Peyer's patch (tissue), 4 donors: ENCODE results near the gene DDX46. TPM values are rescaled to one million over a fixed set of nuclear protein-coding genes. Genes with fewer than 3 reads are reported as not detected.
A peak's percentile ranks its signal among the peaks of the same experiment; 100 is the strongest.
"Not testable (repeated sequence)": the region's sequence is repeated elsewhere in the genome, so short reads cannot be mapped to it uniquely, and the experiment has no call there.

Source experiments
- DNase-seq, 3 donors: peaks; one replicate each; pipeline ENCODE4 v3.0.0-alpha.2; 2017 to 2019
- H3K27ac ChIP-seq, 4 donors: fragments of 200-600 bp; sonication (generic); one replicate each; pipeline ENCODE4 v1.5.1; 2016 to 2019
- H3K27me3 ChIP-seq, 2 donors: fragments of 200-600 bp; sonication (generic); one replicate each; pipeline ENCODE4 v1.5.1; 2019
- H3K36me3 ChIP-seq, 3 donors: fragments of 200-600 bp; sonication (generic); one replicate each; pipeline ENCODE4 v1.5.1; 2016 to 2019
- H3K4me1 ChIP-seq, 4 donors: fragments of 200-600 bp; sonication (generic); one replicate each; pipeline ENCODE4 v1.5.1; 2016 to 2019
- H3K4me3 ChIP-seq, 4 donors: fragments of 200-600 bp; sonication (generic); 1 replicate in 3 of 4; 2 replicates in 1 of 4; pipeline ENCODE4 v1.5.1; 2016 to 2019; ENCODE audit warnings: mild to moderate bottlenecking in 1 of 4
- H3K9me3 ChIP-seq, 4 donors: fragments of 200-600 bp; sonication (generic); one replicate each; pipeline ENCODE4 v1.5.1; 2016 to 2019; ENCODE audit warnings: mild to moderate bottlenecking in 1 of 4
- POLR2A ChIP-seq, 2 donors: fragments of 450-650 bp; IDR thresholded peaks; one replicate each; pipeline ENCODE4 v1.5.1; 2017; ENCODE audit warnings: antibody characterized with exemption in 2 of 2, mild to moderate bottlenecking in 2 of 2, moderate library complexity in 2 of 2
- total RNA-seq, 4 donors: library from RNA; depleted of rRNA; stranded (reverse); fragments of >200 nt; gene quantifications; one replicate each; pipeline ENCODE4 v1.1.0, GENCODE V29; 2016
- TF ChIP-seq, protein P1 (sequence below), 6 experiments: fragments of 450-650 bp in 4 of 6; fragments of 200-600 bp in 2 of 6; sonication (generic) in 1 of 6; IDR thresholded peaks; one replicate each; pipeline ENCODE4 v1.5.1; 2017 to 2019; ENCODE audit warnings: antibody characterized with exemption in 6 of 6, mild to moderate bottlenecking in 3 of 6, moderate library complexity in 1 of 6

DDX46 gene
- total RNA-seq, 4 donors from 2014 or later, result 27.0 to 59.4 (median 41.8) TPM

DNA sequence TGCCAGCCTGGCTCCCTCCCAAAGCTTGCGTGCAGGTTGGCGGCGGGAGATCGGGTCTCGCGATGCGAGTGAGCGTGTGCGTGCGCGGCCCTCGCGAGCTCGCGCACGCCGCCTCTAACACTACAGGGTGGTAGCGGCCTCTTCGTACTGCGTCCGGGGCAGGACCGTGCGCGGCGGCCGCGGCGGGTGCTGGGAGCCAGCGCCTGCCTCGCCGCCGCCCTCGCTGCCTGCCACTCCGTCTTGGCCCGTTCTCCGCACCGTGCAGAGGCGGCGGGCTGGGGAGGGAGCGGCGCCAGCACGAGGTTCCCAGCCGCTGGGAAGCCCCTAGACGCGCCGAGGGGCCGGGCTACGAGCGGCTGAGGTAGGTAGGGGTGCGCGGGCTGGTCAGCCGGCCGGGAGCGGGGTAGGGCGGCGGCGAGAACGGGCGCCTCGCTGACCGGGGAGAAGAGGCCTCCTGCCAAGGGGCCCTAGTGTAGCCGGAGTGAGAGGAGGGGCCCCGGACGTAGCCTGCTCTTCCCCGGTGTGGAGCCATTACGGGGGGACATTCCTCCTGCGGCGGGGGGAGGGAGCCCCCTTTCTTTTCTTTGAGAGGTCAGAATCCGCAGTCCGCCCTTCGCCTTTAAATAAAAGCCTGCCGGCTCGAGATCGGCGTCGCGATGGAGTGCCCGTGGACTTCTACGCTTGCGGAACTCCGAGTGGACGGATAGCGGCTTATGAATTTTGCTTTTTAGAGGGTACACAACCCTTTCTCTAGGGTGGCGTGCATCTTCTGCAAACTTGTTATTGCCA lies 87.5 kb downstream of the DDX46 start, which contains the start of gene C5orf24:
TSS of gene C5orf24 (plus strand) at position 117 of the 789 bp plus-strand sequence. CDS start 8,933 bp downstream, outside the sequence.
- Histone ChIP-seq H3K4me1 (peaks cover 0 to 40% (median 7%) of the 10 kb centered on the region in 4 donors), H3K4me3 (peak within 1 kb of the TSS; percentile 89 to 93 (median 92)), H3K27ac (peak within 1 kb of the TSS; percentile 94 to 99 (median 97)), H3K27me3 (no peaks in the 10 kb centered on the region), H3K9me3 (no peaks in the 10 kb centered on the region), H3K36me3 (peaks cover 0 to 16% (median 0%) of the 10 kb centered on the region in 3 donors)
- peak; percentile 88 to 97 (median 95) for DNase-seq
- TF ChIP-seq POLR2A (IDR thresholded peaks at IDR 0.05), result peak; percentile 97 to 98
- TF ChIP-seq, protein P1, sequence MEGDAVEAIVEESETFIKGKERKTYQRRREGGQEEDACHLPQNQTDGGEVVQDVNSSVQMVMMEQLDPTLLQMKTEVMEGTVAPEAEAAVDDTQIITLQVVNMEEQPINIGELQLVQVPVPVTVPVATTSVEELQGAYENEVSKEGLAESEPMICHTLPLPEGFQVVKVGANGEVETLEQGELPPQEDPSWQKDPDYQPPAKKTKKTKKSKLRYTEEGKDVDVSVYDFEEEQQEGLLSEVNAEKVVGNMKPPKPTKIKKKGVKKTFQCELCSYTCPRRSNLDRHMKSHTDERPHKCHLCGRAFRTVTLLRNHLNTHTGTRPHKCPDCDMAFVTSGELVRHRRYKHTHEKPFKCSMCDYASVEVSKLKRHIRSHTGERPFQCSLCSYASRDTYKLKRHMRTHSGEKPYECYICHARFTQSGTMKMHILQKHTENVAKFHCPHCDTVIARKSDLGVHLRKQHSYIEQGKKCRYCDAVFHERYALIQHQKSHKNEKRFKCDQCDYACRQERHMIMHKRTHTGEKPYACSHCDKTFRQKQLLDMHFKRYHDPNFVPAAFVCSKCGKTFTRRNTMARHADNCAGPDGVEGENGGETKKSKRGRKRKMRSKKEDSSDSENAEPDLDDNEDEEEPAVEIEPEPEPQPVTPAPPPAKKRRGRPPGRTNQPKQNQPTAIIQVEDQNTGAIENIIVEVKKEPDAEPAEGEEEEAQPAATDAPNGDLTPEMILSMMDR (IDR thresholded peaks at IDR 0.05), result no peak

DNA sequence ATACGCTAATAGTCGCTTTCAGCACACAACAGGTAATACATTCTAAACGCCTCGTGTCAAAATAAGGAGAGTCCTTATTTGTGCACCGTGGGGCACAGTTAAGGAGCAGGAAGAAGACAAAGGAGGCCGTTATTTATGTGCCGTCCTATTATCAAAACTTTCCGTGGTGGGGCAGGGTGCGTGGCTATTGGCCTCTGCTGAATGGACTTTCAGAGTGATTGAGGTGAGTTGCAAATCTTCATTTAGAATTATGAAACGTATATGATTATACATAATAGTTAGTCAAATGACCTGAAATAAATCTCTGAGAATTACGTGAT lies 88.0 kb downstream of the DDX46 start:
- DNase-seq, result no peak
- peak overlapping the region; percentile 94 to 99 (median 97) for H3K27ac ChIP-seq
- no peak for TF ChIP-seq POLR2A (IDR thresholded peaks at IDR 0.05)
- TF ChIP-seq, protein P1 (IDR thresholded peaks at IDR 0.05), result no peak
- peak overlapping the region; percentile 89 to 93 (median 92) for H3K4me3 ChIP-seq
- H3K9me3 ChIP-seq, result no peaks in the 10 kb centered on the region
- peaks cover 0 to 18% (median 0%) of the 10 kb centered on the region in 3 donors for H3K36me3 ChIP-seq
- peaks cover 0 to 40% (median 7%) of the 10 kb centered on the region in 4 donors for H3K4me1 ChIP-seq
- no peaks in the 10 kb centered on the region for H3K27me3 ChIP-seq

DNA sequence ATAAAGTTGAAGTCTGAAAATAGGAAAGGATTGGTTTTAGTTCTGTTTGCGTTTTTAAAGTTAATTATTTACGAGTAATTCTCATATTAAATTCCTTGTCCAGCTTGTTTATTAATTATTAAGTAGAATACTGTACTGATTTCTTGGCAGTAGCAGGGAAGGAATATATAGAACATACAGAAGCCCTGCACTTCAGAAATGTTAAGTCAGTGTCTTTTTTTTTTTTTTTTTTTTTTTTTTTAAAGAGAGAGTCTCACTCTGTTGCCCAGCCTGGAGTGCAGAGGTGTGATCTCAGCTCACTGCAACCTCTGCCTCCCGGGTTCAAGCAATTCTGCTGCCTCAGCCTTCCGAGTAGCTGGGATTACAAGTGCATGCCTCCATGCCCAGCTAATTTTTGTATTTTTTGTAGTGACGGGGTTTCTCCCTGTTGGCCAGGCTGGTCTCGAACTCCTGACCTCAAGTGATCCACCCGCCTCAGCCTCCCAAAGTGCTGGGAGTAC lies 90.9 kb downstream of the DDX46 start:
- H3K4me1 ChIP-seq, result peaks cover 0 to 40% (median 7%) of the 10 kb centered on the region in 4 donors
- not testable (repeated sequence) for DNase-seq

DNA sequence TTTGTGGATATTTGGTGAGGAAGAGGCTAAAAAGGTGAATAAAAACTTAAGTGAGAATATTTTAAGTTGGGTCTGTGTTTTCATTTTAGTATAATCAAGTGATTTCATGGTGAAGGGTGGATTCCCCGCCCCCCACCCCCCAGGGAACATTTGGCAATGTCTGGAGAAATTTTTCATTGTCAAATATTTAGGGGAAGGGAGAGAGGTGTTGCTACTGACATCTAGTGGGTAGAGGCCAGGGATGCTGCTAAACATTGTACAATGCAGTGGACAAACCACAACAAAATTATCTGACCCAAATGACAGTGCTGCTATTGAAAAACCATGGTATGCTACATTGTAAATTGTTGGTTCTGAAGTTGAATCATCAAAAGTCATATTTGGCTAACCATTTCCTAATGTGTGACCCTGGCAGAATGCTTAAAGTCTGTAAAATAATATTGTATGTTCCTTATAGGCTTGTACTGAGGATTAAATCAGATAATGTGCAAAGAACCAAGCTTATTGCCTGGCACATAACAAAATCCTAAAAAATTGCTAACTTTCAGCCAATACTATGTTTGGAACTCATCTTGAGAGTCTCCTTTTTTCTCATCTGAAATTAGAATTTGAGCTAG lies 92.8 kb downstream of the DDX46 start:
- peaks cover 0 to 32% (median 5%) of the 10 kb centered on the region in 4 donors for H3K4me1 ChIP-seq
- no peaks in the 10 kb centered on the region for H3K27me3 ChIP-seq
- H3K36me3 ChIP-seq, result peaks cover 0 to 50% (median 0%) of the 10 kb centered on the region in 3 donors
- no peak for TF ChIP-seq POLR2A (IDR thresholded peaks at IDR 0.05)
- TF ChIP-seq, protein P1 (IDR thresholded peaks at IDR 0.05), result peak in 1 of 6 experiments; percentile 19
- H3K4me3 ChIP-seq, result no peak overlapping the region
- no peak overlapping the region for H3K27ac ChIP-seq
- DNase-seq, result no peak
- no peaks in the 10 kb centered on the region for H3K9me3 ChIP-seq

More for the DNA sequence above, 90.9 kb downstream of the DDX46 start:
- H3K36me3 ChIP-seq, result peaks cover 0 to 33% (median 0%) of the 10 kb centered on the region in 3 donors
- H3K9me3 ChIP-seq, H3K27ac ChIP-seq, H3K4me3 ChIP-seq, H3K27me3 ChIP-seq: not testable (repeated sequence)

DNA sequence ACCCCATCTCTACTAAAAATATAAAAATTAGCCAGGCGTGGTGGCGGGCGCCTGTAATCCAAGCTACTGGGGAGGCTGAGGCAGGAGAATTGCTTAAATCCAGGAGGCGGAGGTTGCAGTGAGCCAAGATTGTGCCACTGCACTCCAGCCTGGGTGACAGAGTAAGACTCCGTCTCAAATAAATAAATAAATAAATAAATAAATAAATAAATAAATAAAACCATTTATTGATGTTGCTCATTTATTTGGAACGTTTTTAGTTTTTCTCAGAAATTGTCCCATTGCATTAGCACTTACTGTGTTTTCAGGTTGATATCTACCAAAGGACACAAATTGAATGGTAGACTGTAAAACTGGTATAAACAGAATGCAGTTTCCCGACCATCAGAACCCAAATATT lies 97.9 kb downstream of the DDX46 start:
- H3K4me3 ChIP-seq, H3K27ac ChIP-seq, H3K27me3 ChIP-seq, H3K9me3 ChIP-seq, H3K4me1 ChIP-seq, DNase-seq: not testable (repeated sequence)
- peaks cover 0 to 70% (median 0%) of the 10 kb centered on the region in 3 donors for H3K36me3 ChIP-seq

DNA sequence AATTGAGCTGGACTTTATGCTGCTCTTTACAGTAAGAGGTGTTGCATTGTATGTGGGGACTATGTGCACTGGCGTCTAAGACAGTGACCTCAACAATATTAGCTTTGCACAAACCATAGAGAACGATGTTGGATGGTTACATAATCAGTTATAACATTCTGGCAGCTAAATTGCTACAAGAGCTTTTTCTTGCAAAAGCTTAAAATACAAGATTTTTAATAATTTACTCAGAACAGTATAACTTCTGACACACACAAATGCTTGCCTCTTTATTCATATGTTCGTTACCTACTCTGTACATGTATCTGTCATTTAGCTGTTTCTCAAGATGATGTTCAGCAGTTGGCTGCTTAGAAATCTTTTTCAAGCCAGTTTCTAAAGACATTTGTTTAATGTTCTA lies 98.8 kb downstream of the DDX46 start:
- TF ChIP-seq, protein P1 (IDR thresholded peaks at IDR 0.05), result no peak
- no peak for TF ChIP-seq POLR2A (IDR thresholded peaks at IDR 0.05)
- no peak overlapping the region for H3K27ac ChIP-seq
- H3K36me3 ChIP-seq, result peaks cover 0 to 60% (median 0%) of the 10 kb centered on the region in 3 donors
- H3K9me3 ChIP-seq, result no peaks in the 10 kb centered on the region
- H3K4me3 ChIP-seq, result no peak overlapping the region
- no peak for DNase-seq
- H3K4me1 ChIP-seq, result no peaks in the 10 kb centered on the region
- no peaks in the 10 kb centered on the region for H3K27me3 ChIP-seq
